ENCODE measurements around the gene CCR2.
"Not testable (repeated sequence)": the region's sequence is repeated elsewhere in the genome, so short reads cannot be mapped to it uniquely, and the experiment has no call there.

Gene CCR2

GRCh38 chr3:46400846-46401245 lies 46.9 kb downstream of the CCR2 start:
- H3K27me3 ChIP-seq (ENCODE audit: control insufficient read depth, insufficient read depth, low read length, poor library complexity, severe bottlenecking): no peaks in the 10 kb centered on the region
- no peak overlapping the region for H3K4me3 ChIP-seq (ENCODE audit: insufficient read depth, low read depth, low read length)
- H3K9me3 ChIP-seq (ENCODE audit: control insufficient read depth, low read length): no peaks in the 10 kb centered on the region
- H3K27ac ChIP-seq (ENCODE audit: insufficient read depth, low read depth, low read length, poor library complexity, severe bottlenecking): no peak overlapping the region
- no peaks in the 10 kb centered on the region for H3K4me1 ChIP-seq (ENCODE audit: control insufficient read depth, insufficient read depth, low read length)
- WGBS, 2 experiments: 92 to 93% methylated on average over 5 of the region's 5 CpGs
- no peaks in the 10 kb centered on the region for H3K36me3 ChIP-seq (ENCODE audit: control insufficient read depth, insufficient read depth, low read length)

GRCh38 chr3:46401579-46401978 lies 47.7 kb downstream of the CCR2 start:
- H3K9me3 ChIP-seq (ENCODE audit: control insufficient read depth, low read length): no peaks in the 10 kb centered on the region
- H3K27ac ChIP-seq (ENCODE audit: insufficient read depth, low read depth, low read length, poor library complexity, severe bottlenecking): no peak overlapping the region
- no peaks in the 10 kb centered on the region for H3K27me3 ChIP-seq (ENCODE audit: control insufficient read depth, insufficient read depth, low read length, poor library complexity, severe bottlenecking)
- no peaks in the 10 kb centered on the region for H3K4me1 ChIP-seq (ENCODE audit: control insufficient read depth, insufficient read depth, low read length)
- H3K36me3 ChIP-seq (ENCODE audit: control insufficient read depth, insufficient read depth, low read length): no peaks in the 10 kb centered on the region
- no peak overlapping the region for H3K4me3 ChIP-seq (ENCODE audit: insufficient read depth, low read depth, low read length)
- 93 to 100% methylated on average over 2 of the region's 2 CpGs for whole genome bisulfite sequencing, 2 experiments

GRCh38 chr3:46402902-46403301 lies 49.0 kb downstream of the CCR2 start:
- whole genome bisulfite sequencing, 2 experiments: 89 to 98% methylated on average over 4 of the region's 4 CpGs
- H3K27me3 ChIP-seq (ENCODE audit: control insufficient read depth, insufficient read depth, low read length, poor library complexity, severe bottlenecking): not testable (repeated sequence)

GRCh38 chr3:46405301-46406019 lies 51.5 kb downstream of the CCR2 start:
- Histone ChIP-seq H3K9me3 (ENCODE audit: control insufficient read depth, low read length) (no peaks in the 10 kb centered on the region), H3K4me3 (ENCODE audit: insufficient read depth, low read depth, low read length) (no peak overlapping the region), H3K36me3 (ENCODE audit: control insufficient read depth, insufficient read depth, low read length) (no peaks in the 10 kb centered on the region), H3K27ac (ENCODE audit: insufficient read depth, low read depth, low read length, poor library complexity, severe bottlenecking) (no peak overlapping the region), H3K27me3 (ENCODE audit: control insufficient read depth, insufficient read depth, low read length, poor library complexity, severe bottlenecking) (no peaks in the 10 kb centered on the region), H3K4me1 (ENCODE audit: control insufficient read depth, insufficient read depth, low read length) (no peaks in the 10 kb centered on the region)
- 89 to 91% methylated on average over 11 of the region's 11 CpGs for WGBS, 2 experiments

More at GRCh38 chr3:46402902-46403301, 49.0 kb downstream of the CCR2 start:
- not testable (repeated sequence) for H3K4me1 ChIP-seq (ENCODE audit: control insufficient read depth, insufficient read depth, low read length); H3K9me3 ChIP-seq (ENCODE audit: control insufficient read depth, low read length); H3K27ac ChIP-seq (ENCODE audit: insufficient read depth, low read depth, low read length, poor library complexity, severe bottlenecking); H3K36me3 ChIP-seq (ENCODE audit: control insufficient read depth, insufficient read depth, low read length); H3K4me3 ChIP-seq (ENCODE audit: insufficient read depth, low read depth, low read length)

GRCh38 chr3:46406443-46406787 lies 52.5 kb downstream of the CCR2 start:
- Histone ChIP-seq H3K9me3 (ENCODE audit: control insufficient read depth, low read length) (no peaks in the 10 kb centered on the region), H3K27me3 (ENCODE audit: control insufficient read depth, insufficient read depth, low read length, poor library complexity, severe bottlenecking) (no peaks in the 10 kb centered on the region), H3K27ac (ENCODE audit: insufficient read depth, low read depth, low read length, poor library complexity, severe bottlenecking) (no peak overlapping the region), H3K4me3 (ENCODE audit: insufficient read depth, low read depth, low read length) (no peak overlapping the region), H3K4me1 (ENCODE audit: control insufficient read depth, insufficient read depth, low read length) (no peaks in the 10 kb centered on the region), H3K36me3 (ENCODE audit: control insufficient read depth, insufficient read depth, low read length) (no peaks in the 10 kb centered on the region)
- 87 to 90% methylated on average over 4 of the region's 4 CpGs for WGBS, 2 experiments

- WGBS, 2 experiments: 82 to 85% methylated on average over 20 of the region's 20 CpGs
- Histone ChIP-seq H3K27ac (ENCODE audit: insufficient read depth, low read depth, low read length, poor library complexity, severe bottlenecking) (no peak within 1 kb of the TSS), H3K4me1 (ENCODE audit: control insufficient read depth, insufficient read depth, low read length) (no peaks in the 10 kb centered on the region), H3K27me3 (ENCODE audit: control insufficient read depth, insufficient read depth, low read length, poor library complexity, severe bottlenecking) (no peaks in the 10 kb centered on the region), H3K4me3 (ENCODE audit: insufficient read depth, low read depth, low read length) (no peak within 1 kb of the TSS), H3K36me3 (ENCODE audit: control insufficient read depth, insufficient read depth, low read length) (no peaks in the 10 kb centered on the region), H3K9me3 (ENCODE audit: control insufficient read depth, low read length) (no peaks in the 10 kb centered on the region)
These were observed 53.1 kb downstream of the CCR2 start, which contains the start of the genes CCR5AS and CCRL2 for GRCh38 chr3:46406788-46407611. Gene CCR5AS, minus strand, starts transcription at chr3:46407066. Gene CCRL2, plus strand, starts transcription at chr3:46407259. Its CDS starts 821 bp downstream, at chr3:46408080.

GRCh38 chr3:46407970-46408369 lies 54.1 kb downstream of the CCR2 start:
- no peak overlapping the region for H3K4me3 ChIP-seq (ENCODE audit: insufficient read depth, low read depth, low read length)
- no peaks in the 10 kb centered on the region for H3K36me3 ChIP-seq (ENCODE audit: control insufficient read depth, insufficient read depth, low read length)
- H3K4me1 ChIP-seq (ENCODE audit: control insufficient read depth, insufficient read depth, low read length): no peaks in the 10 kb centered on the region
- H3K9me3 ChIP-seq (ENCODE audit: control insufficient read depth, low read length): no peaks in the 10 kb centered on the region
- no peak overlapping the region for H3K27ac ChIP-seq (ENCODE audit: insufficient read depth, low read depth, low read length, poor library complexity, severe bottlenecking)
- 95% methylated on average over 7 of the region's 7 CpGs for WGBS, 2 experiments
- no peaks in the 10 kb centered on the region for H3K27me3 ChIP-seq (ENCODE audit: control insufficient read depth, insufficient read depth, low read length, poor library complexity, severe bottlenecking)

- Histone ChIP-seq H3K9me3 (ENCODE audit: control insufficient read depth, low read length) (no peaks in the 10 kb centered on the region), H3K27ac (ENCODE audit: insufficient read depth, low read depth, low read length, poor library complexity, severe bottlenecking) (no peak overlapping the region), H3K4me3 (ENCODE audit: insufficient read depth, low read depth, low read length) (no peak overlapping the region), H3K36me3 (ENCODE audit: control insufficient read depth, insufficient read depth, low read length) (no peaks in the 10 kb centered on the region), H3K4me1 (ENCODE audit: control insufficient read depth, insufficient read depth, low read length) (no peaks in the 10 kb centered on the region), H3K27me3 (ENCODE audit: control insufficient read depth, insufficient read depth, low read length, poor library complexity, severe bottlenecking) (no peaks in the 10 kb centered on the region)
- 90% methylated on average over 7 of the region's 7 CpGs for WGBS, 2 experiments
These were observed 54.9 kb downstream of the CCR2 start for GRCh38 chr3:46408853-46409252.

- 94 to 95% methylated on average over 8 to 9 of the region's 9 CpGs for WGBS, 2 experiments
These were observed 56.0 kb downstream of the CCR2 start for GRCh38 chr3:46409739-46410489.

More at GRCh38 chr3:46409739-46410489, 56.0 kb downstream of the CCR2 start:
- Histone ChIP-seq H3K36me3 (ENCODE audit: control insufficient read depth, insufficient read depth, low read length) (no peaks in the 10 kb centered on the region), H3K27me3 (ENCODE audit: control insufficient read depth, insufficient read depth, low read length, poor library complexity, severe bottlenecking) (no peaks in the 10 kb centered on the region), H3K27ac (ENCODE audit: insufficient read depth, low read depth, low read length, poor library complexity, severe bottlenecking) (no peak overlapping the region), H3K9me3 (ENCODE audit: control insufficient read depth, low read length) (no peaks in the 10 kb centered on the region), H3K4me3 (ENCODE audit: insufficient read depth, low read depth, low read length) (no peak overlapping the region), H3K4me1 (ENCODE audit: control insufficient read depth, insufficient read depth, low read length) (no peaks in the 10 kb centered on the region)
